K562 (cell line): ENCODE measurements around the gene PTPN14.

ENCODE experiments used
- CTCF ChIP-seq, 3 experiments: IDR thresholded peaks in 2 of 3; conservative IDR thresholded peaks in 1 of 3; 2 replicates each; pipeline ENCODE4 v1.5.1; 2011 to 2012; ENCODE audit warnings: low read length in 3 of 3, mild to moderate bottlenecking in 3 of 3, control low read depth in 2 of 3, improper control_type of control experiment in 1 of 3, inconsistent platforms in 1 of 3, low read depth in 1 of 3, mixed read lengths in 1 of 3, moderate library complexity in 1 of 3; ENCODE audit not compliant: insufficient read depth in 2 of 3
- ELF1 ChIP-seq: fragments of 200-800 bp; sonication (Bioruptor generic); IDR thresholded peaks from 2 replicates; pipeline ENCODE4 v1.6.1; 2016; ENCODE audit warnings: missing genetic modification characterization, missing compliant biosample characterization
- ETV6 ChIP-seq, 3 experiments: fragments of 150-350 bp in 1 of 3; sonication (generic) in 1 of 3; formaldehyde crosslinking in 1 of 3; IDR thresholded peaks; 2 replicates each; pipeline versions ENCODE4 v1.6.1 to v1.8.0; 2014 to 2022; ENCODE audit warnings: borderline replicate concordance in 2 of 3, low read depth in 2 of 3, antibody characterized with exemption in 1 of 3, low read length in 1 of 3, mild to moderate bottlenecking in 1 of 3, missing genetic modification reagents in 1 of 3
- FOXJ3 ChIP-seq: sonication (generic); formaldehyde crosslinking; IDR thresholded peaks from 2 replicates; pipeline ENCODE4 v1.4.0; 2020; ENCODE audit warnings: mild to moderate bottlenecking, missing genetic modification reagents
- MTA3 ChIP-seq: fragments of 450-650 bp; formaldehyde crosslinking; IDR thresholded peaks from 2 replicates; pipeline ENCODE4 v1.6.1; 2017; ENCODE audit warnings: mild to moderate bottlenecking, borderline replicate concordance
- NFE2L1 ChIP-seq: fragments of 450-650 bp; IDR thresholded peaks from 2 replicates; pipeline ENCODE4 v1.6.1; 2016; ENCODE audit warnings: missing genetic modification characterization, low read depth, mild to moderate bottlenecking, missing compliant biosample characterization, moderate library complexity, borderline replicate concordance
- SRSF9 ChIP-seq: fragments of 200-400 bp; formaldehyde crosslinking; IDR thresholded peaks from 2 replicates; pipeline ENCODE4 v1.6.1; 2017; ENCODE audit warnings: low read depth, low read length, borderline replicate concordance
- TCF7L2 ChIP-seq: fragments of 150-350 bp; IDR thresholded peaks from 2 replicates; pipeline ENCODE4 v1.6.1; 2016; ENCODE audit warnings: low read depth, mild to moderate bottlenecking, low read length, moderate library complexity
- YY1 ChIP-seq, 3 experiments: IDR thresholded peaks; 2 replicates each; pipeline ENCODE4 v1.6.1; 2011; ENCODE audit warnings: low read length in 2 of 3, mild to moderate bottlenecking in 2 of 3, moderate library complexity in 2 of 3, borderline replicate concordance in 1 of 3, control low read depth in 1 of 3, low read depth in 1 of 3; ENCODE audit not compliant: insufficient read depth in 3 of 3, insufficient replicate concordance in 2 of 3, control insufficient read depth in 1 of 3, insufficient read length in 1 of 3; ENCODE audit errors: extremely low read depth in 1 of 3
- ZC3H11A ChIP-seq: IDR thresholded peaks from 2 replicates; pipeline ENCODE4 v1.6.1; 2012; ENCODE audit warnings: low read depth, low read length, improper control_type of control experiment

GRCh38 chr1:214398490-214398889 is 152.9 kb downstream of the PTPN14 start:
- TF ChIP-seq SRSF9: no peak
- no peak for TF ChIP-seq NFE2L1 (tag)
- TF ChIP-seq ETV6 (IDR thresholded peaks at IDR 0.05; ENCODE audit: borderline replicate concordance in 1 of 2, low read depth in 2 of 2, low read length in 1 of 2): no peak
- TF ChIP-seq ETV6 (CRISPR knock-in tag; IDR thresholded peaks at IDR 0.05; ENCODE audit: borderline replicate concordance): no peak
- no peak for TF ChIP-seq YY1 (IDR thresholded peaks at IDR 0.05; ENCODE audit: borderline replicate concordance in 1 of 3, control insufficient read depth in 1 of 3, extremely low read depth in 1 of 3, insufficient read depth in 3 of 3, insufficient read length in 1 of 3, insufficient replicate concordance in 2 of 3, low read depth in 1 of 3, low read length in 2 of 3)
- no peak for TF ChIP-seq MTA3
- no peak for TF ChIP-seq TCF7L2
- TF ChIP-seq FOXJ3 (CRISPR knock-in tag): no peak
- TF ChIP-seq CTCF (IDR thresholded peaks at IDR 0.05 in 2 of 3, conservative IDR thresholded peaks at IDR 0.05 in 1 of 3; ENCODE audit: insufficient read depth in 2 of 3, low read depth in 1 of 3, low read length in 3 of 3): no peak
- TF ChIP-seq ELF1 (tag): no peak
- no peak for TF ChIP-seq ZC3H11A
